ENCODE results near the gene P4HB. TPM values are rescaled to one million over a fixed set of nuclear protein-coding genes. Genes with fewer than 3 reads are reported as not detected.
A peak's percentile ranks its signal among the peaks of the same experiment; 100 is the strongest.

Gene P4HB
- total and polyA plus RNA-seq, 3 donors from 2014 or later, result 205 to 230 (median 213) TPM

GRCh38 chr17:81804559-81805399 lies 55.6 kb downstream of the P4HB start:
- 4% methylated on average over 51 of the region's 65 CpGs; no CpG with 5 or more reads in 1 of the 2 donors for WGBS, 2 donors
- no peaks in the 10 kb centered on the region for H3K27me3 ChIP-seq
- no peaks in the 10 kb centered on the region for H3K4me1 ChIP-seq

GRCh38 chr17:81803728-81804558 lies 56.4 kb downstream of the P4HB start, which contains the start of gene GCGR:
Gene GCGR (plus strand): TSS chr17:81804150. CDS start chr17:81809019, 4,869 bp downstream.
- no peaks in the 10 kb centered on the region for H3K27me3 ChIP-seq
- WGBS, 2 donors, result 1 to 3% methylated on average over 23 to 43 of the region's 110 CpGs
- TF ChIP-seq POLR2A (IDR thresholded peaks at IDR 0.05) (no peak), CTCF (IDR thresholded peaks at IDR 0.05) (no peak)
- no peaks in the 10 kb centered on the region for H3K9me3 ChIP-seq
- peak within 1 kb of the TSS in 1 of 2 donors; percentile 17 for H3K4me3 ChIP-seq
- H3K4me1 ChIP-seq, result no peaks in the 10 kb centered on the region
- no peak within 1 kb of the TSS for H3K27ac ChIP-seq
- intact Hi-C loops (cut with DNase I; ENCODE audit: low total_unique reads), result no loop called here
- no peak for DNase-seq
- H3K36me3 ChIP-seq (ENCODE audit: low read depth, missing control alignments), result no peaks in the 10 kb centered on the region

More at GRCh38 chr17:81804559-81805399, 55.6 kb downstream of the P4HB start:
- H3K27ac ChIP-seq, result no peak overlapping the region
- DNase-seq, result no peak
- H3K36me3 ChIP-seq (ENCODE audit: low read depth, missing control alignments), result no peaks in the 10 kb centered on the region
- no peaks in the 10 kb centered on the region for H3K9me3 ChIP-seq
- intact Hi-C loops (cut with DNase I; ENCODE audit: low total_unique reads), result no loop called here
- no peak overlapping the region for H3K4me3 ChIP-seq
- TF ChIP-seq CTCF (IDR thresholded peaks at IDR 0.05) (no peak), POLR2A (IDR thresholded peaks at IDR 0.05) (no peak)

- WGBS, 2 donors, result 24 to 27% methylated on average over 16 to 26 of the region's 26 CpGs
Measured at GRCh38 chr17:81802856-81803643, 57.3 kb downstream of the P4HB start.

More at GRCh38 chr17:81802856-81803643, 57.3 kb downstream of the P4HB start:
- H3K36me3 ChIP-seq (ENCODE audit: low read depth, missing control alignments), result no peaks in the 10 kb centered on the region
- intact Hi-C loops (cut with DNase I; ENCODE audit: low total_unique reads), result no loop called here
- DNase-seq, result no peak
- no peak for TF ChIP-seq POLR2A (IDR thresholded peaks at IDR 0.05)
- no peak for TF ChIP-seq CTCF (IDR thresholded peaks at IDR 0.05)
- H3K27me3 ChIP-seq, result no peaks in the 10 kb centered on the region
- H3K4me1 ChIP-seq, result no peaks in the 10 kb centered on the region
- peak overlapping the region in 1 of 2 donors; percentile 17 for H3K4me3 ChIP-seq
- no peaks in the 10 kb centered on the region for H3K9me3 ChIP-seq
- no peak overlapping the region for H3K27ac ChIP-seq
